HG02938 (cell line): Measurements from ENCODE around the gene STOML1.
"Not testable (repeated sequence)": the region's sequence is repeated elsewhere in the genome, so short reads cannot be mapped to it uniquely, and the experiment has no call there.

ENCODE experiments used
- ATAC-seq: cut with Tn5 transposase; IDR thresholded peaks from one replicate; pipeline ENCODE4 v1.9.1; 2021; ENCODE audit warnings: mild to moderate bottlenecking, moderate library complexity; ENCODE audit not compliant: unreplicated experiment

STOML1 gene

DNA sequence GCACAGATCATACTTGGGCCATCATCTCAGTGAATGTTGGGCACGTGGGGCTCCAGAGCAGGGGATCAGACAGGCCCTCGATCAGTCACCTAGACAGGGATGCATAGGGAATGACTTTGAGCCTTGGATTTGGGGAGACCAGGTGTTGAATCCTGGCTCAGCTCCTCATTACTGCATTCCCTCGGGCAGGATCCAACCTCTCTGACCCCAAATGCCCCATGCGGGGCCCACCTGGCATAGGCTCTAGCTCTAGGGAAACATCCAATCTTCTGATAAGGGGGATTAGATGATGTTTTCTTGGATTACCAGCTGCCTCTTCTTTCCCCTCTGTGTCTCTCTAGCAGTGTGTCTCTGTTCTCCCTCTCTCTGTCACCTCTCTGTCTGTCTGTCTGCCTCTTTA lies 43.1 kb downstream of the STOML1 start:
- no peak for ATAC-seq

DNA sequence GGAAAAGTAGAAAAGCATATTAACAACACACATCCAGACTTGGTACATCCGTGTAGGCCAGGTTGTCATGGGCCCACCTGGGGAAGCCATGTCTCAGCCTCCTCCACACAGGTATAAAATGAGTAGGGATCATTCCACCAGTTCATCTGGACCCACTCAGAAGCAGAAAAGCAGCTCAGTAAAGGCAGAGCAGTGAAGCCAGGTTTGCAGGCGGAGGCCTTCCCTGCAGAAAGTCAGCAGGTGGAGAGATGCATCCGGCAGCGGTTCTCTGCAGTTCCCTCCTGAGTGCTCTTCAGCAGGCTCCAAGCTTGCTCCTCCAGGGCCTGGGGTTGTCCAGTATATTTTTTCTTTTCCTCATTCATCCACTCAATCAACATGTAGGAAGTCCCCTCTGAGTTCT lies 43.7 kb downstream of the STOML1 start:
- no peak for ATAC-seq

DNA sequence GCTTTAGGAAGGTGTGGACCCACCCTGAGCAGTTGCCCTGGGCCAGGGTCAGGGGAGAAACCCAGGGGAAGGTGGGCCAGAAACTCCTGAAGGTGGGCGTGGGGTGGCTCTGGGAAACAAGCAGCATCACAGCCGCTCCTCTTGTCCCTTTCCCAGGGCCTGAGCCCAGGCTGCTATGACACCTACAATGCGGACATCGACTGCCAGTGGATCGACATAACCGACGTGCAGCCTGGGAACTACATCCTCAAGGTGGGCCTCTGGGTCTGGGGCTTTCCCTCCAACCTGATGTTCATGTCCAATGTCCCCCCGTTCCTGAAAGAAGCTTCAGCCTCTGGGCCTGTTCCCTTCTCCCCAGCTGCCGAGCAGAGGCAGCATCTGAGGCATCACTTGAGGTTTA lies 44.4 kb downstream of the STOML1 start:
- ATAC-seq = no peak

- ATAC-seq = no peak
Measured at GRCh38 chr15:73946795-73947370, 45.2 kb downstream of the STOML1 start.

DNA sequence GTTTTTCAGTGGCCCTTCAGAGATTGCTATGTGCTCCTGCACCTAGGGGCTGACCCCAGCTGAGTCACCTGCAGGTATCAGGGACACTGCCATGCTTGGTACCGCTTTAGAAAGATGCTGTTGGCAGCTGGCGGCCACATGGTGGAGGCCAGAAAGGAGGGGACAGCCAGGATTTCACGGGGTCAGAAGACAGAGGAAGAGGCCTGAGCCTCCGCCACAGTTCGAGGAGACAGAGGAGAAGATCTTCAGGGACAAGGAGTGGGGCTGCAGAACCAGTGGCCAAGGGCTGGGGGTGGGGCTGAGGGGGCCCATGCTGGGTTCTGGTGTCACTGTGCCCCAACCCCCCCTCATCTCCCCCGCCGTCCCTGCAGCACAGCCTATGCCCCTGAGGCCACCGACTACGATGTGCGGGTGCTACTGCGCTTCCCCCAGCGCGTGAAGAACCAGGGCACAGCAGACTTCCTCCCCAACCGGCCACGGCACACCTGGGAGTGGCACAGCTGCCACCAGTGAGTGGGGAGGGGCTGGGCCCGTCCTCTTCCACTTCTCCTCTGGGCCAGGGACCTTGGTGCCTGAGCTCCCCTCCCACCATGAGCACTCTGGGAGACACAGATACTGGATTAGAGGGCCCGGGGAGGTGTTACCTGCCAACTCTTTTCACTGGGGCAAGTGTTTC lies 45.9 kb downstream of the STOML1 start:
- no peak for ATAC-seq

DNA sequence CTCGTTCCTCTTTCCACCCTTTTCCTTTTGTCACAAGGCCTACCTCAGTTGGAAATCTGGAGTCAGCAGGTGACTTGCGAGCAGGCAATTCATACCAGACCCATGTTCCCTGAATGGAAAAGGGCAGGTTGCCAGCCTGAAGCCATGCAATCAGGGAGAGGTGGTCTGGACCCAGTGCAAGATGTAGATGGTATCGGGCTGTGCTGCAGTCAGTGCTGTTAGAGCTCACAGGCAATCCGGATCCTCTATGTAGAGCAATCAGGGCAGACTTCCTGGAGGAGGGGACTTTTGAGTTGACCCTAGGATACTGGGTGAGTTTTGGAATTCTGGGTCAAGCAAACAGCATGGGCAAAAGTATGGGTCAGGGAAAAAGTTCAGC lies 47.0 kb downstream of the STOML1 start:
- ATAC-seq = no peak

GRCh38 chr15:73944161-73945129 lies 47.6 kb downstream of the STOML1 start:
- no peak for ATAC-seq

DNA sequence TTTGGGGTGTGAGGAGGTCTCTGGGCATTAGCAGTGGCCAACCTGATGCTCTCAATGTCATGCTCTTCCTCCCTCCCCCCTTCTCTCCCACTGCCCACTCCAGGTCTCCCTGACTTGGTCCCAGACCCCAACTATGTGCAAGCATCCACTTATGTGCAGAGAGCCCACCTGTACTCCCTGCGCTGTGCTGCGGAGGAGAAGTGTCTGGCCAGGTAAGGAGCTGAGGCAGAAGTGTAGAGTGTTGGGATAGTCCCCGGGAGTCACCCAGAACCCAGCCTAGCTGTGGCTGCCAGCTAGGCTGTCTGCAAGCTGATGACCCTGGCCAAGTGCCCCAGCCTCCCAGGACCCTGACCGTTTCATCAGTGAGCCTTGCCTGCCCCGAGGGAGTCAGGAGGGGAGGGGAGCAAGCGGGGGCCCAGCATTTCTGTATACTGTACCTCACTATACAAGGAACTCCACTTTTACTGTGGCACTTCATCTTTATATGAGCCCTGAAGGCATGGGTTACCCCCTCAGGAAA lies 49.3 kb downstream of the STOML1 start:
- ATAC-seq = no peak

GRCh38 chr15:73941871-73942635 lies 50.0 kb downstream of the STOML1 start:
- ATAC-seq = no peak

GRCh38 chr15:73941449-73941848 lies 50.6 kb downstream of the STOML1 start:
- ATAC-seq = no peak

GRCh38 chr15:73941044-73941443 lies 51.1 kb downstream of the STOML1 start:
- no peak for ATAC-seq

- ATAC-seq = no peak
Measured at GRCh38 chr15:73940061-73940981, 51.8 kb downstream of the STOML1 start.

DNA sequence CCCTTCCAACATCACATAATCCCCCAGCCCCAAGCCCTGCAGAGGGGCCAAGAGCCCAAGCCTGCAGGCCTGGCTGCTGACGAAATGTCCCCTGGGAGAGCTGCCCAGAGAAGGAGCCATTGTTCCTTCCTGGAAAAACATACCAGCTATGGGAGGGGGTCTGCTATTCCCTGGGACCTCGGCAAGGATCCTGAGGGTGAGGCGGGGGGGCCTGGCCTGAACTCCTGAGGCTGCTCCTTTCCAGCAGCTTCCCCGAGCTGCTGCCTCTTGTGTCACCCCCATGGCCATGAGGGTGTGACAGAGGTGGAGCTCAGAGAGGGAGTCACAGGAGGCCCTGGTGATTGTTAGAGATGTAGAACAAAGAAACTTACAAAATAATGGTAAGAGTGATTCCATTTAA lies 53.0 kb downstream of the STOML1 start:
- no peak for ATAC-seq

DNA sequence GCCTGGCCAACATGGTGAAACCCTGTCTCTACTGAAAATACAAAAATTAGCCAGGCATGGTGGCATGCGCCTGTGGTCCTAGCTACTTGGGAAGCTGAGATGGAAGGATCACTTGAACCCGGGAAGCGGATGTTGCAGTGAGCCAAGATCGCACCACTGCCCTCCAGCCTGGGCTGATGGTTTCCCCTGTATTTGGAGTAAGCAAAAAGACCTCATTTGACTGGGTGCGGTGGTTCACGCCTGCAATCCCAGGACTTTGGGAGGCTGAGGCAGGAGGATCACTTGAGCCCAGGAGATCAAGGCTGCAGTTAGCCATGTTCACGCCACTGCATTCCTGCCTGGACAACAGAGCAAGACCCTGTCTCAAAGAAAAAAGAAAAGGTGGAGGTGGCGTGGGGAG lies 53.6 kb downstream of the STOML1 start:
- not testable (repeated sequence) for ATAC-seq

DNA sequence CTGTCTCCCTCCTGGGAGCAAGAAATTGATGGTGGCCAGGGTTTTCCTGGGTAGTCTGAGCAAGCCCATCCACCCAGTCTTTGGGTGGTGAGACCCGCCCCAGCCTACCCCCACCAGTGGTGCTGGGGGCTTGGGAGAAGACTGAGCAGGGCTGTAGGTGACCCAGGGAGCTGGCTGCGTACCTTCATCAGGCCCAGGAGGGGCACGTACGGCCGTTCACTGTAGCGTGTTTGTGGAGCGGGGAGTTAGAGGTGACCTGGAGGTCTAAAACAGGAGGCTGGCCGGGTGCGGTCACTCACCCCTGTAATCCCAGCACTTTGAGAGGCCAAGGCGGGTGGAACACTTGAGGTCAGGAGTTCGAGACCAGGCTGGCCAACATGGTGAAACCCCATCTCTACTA lies 54.4 kb downstream of the STOML1 start:
- ATAC-seq = no peak

GRCh38 chr15:73937296-73937695 lies 54.8 kb downstream of the STOML1 start:
- no peak for ATAC-seq

GRCh38 chr15:73936588-73937290 lies 55.4 kb downstream of the STOML1 start:
- ATAC-seq = no peak

GRCh38 chr15:73936181-73936580 lies 55.9 kb downstream of the STOML1 start:
- no peak for ATAC-seq

DNA sequence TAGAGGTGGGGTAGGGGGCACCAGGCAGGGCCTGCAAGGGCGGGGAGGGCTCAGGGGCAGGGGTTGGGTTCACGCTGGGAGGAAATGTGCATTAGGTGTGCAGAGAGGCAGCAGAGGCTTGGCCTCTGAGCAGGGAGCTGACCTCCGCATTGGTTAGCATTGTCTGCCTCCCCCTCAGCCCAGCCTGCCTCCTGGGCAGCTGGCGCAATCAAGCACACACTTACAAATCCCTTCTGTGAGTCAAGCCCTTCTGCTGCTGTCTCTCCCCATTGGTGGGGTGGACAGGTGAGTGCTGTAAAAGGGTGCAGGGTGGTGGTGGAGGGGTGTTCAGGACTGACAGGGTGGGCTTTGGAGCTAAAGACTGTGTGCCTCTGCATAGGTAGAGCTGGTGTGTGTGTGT lies 56.5 kb downstream of the STOML1 start:
- no peak for ATAC-seq
